ENCODE results near the gene RASSF5.

The RASSF5 gene

GRCh38 chr1:206544562-206545257 lies 37.4 kb downstream of the RASSF5 start:
- Mint-ChIP-seq H3K36me3 (ENCODE audit: low read depth) (no peaks in the 10 kb centered on the region), H3K9me3 (no peaks in the 10 kb centered on the region), H3K27ac (peak overlapping the region; percentile 55), H3K4me1 (ENCODE audit: low read depth) (peaks cover 5% of the 10 kb centered on the region), H3K27me3 (peaks cover 5% of the 10 kb centered on the region), H3K4me3 (no peak overlapping the region)
- intact Hi-C loops (cut with micrococcal nuclease) = loop anchor here (1.0 to 2.0 kb wide), 2 partner anchors 39 to 54 kb away; no protein-coding TSS in a partner anchor

DNA sequence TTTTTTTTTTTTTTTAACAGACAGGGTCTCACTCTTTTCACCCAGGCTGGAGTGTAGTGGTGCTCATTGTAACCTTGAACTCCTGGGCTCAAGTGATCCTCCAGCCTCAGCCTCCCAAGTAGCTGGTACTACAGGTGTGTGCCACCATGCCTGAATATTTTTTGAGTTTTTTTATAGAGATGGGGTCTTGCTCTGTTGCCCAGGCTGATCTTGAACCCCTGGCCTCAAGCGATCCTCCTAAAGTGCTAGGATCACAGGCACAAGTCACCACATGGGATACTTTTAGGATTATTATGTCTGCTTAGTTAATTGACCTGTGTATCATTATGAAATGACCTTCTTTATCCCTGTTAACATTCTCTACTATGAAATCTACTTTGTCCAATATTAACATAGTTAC lies 38.0 kb downstream of the RASSF5 start:
- intact Hi-C loops (cut with micrococcal nuclease) = loop anchor here (1.0 to 2.0 kb wide), 2 partner anchors 38 to 55 kb away; no protein-coding TSS in a partner anchor
- H3K27me3 Mint-ChIP-seq = peaks cover 5% of the 10 kb centered on the region
- H3K9me3 Mint-ChIP-seq = no peaks in the 10 kb centered on the region
- H3K4me3 Mint-ChIP-seq = no peak overlapping the region
- H3K27ac Mint-ChIP-seq = no peak overlapping the region
- peaks cover 5% of the 10 kb centered on the region for H3K4me1 Mint-ChIP-seq (ENCODE audit: low read depth)
- H3K36me3 Mint-ChIP-seq (ENCODE audit: low read depth) = no peaks in the 10 kb centered on the region

DNA sequence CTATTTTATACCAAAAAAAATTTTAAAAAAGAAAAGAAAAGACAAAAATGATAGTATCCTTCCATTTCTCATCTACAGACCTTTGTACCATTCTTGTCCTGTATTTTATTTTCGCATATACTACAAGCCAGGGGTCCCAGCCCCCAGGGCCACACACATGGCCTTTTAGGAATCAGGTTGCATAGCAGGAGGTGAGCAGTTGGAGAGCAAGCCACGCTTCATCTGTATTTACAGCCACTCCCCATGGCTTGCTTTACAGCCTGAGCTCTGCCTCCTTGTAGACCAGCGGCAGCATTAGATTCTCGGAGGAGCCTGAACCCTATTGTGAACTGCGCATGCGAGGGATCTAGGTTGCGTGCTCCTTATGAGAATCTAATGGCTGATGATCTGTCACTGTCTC lies 39.8 kb downstream of the RASSF5 start:
- H3K27me3 Mint-ChIP-seq = no peaks in the 10 kb centered on the region
- no peaks in the 10 kb centered on the region for H3K36me3 Mint-ChIP-seq (ENCODE audit: low read depth)
- no peak overlapping the region for H3K27ac Mint-ChIP-seq
- H3K9me3 Mint-ChIP-seq = no peaks in the 10 kb centered on the region
- H3K4me1 Mint-ChIP-seq (ENCODE audit: low read depth) = peaks cover 7% of the 10 kb centered on the region
- no peak overlapping the region for H3K4me3 Mint-ChIP-seq
- intact Hi-C loops (cut with micrococcal nuclease) = no loop called here

DNA sequence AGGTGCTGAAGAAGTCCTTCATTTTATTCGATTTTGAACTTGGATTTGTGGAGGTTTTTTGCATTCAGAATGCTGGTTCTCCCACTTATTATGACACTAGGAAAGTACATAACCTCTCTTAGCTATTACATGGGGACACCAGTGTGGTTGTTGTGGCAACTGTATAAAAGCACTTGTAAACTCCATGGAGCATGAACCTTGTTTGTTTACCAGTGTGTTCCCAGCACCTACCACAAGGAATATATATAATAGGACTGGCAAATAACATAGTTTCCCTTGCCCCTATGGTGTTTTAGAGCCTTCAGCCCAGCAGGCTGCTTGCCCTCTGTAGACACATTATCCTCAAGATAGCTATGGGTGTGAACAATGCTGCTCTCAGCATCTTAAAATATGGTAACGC lies 43.1 kb downstream of the RASSF5 start:
- H3K9me3 Mint-ChIP-seq = no peaks in the 10 kb centered on the region
- no peak overlapping the region for H3K27ac Mint-ChIP-seq
- no peaks in the 10 kb centered on the region for H3K36me3 Mint-ChIP-seq (ENCODE audit: low read depth)
- H3K4me3 Mint-ChIP-seq = no peak overlapping the region
- intact Hi-C loops (cut with micrococcal nuclease) = no loop called here
- H3K4me1 Mint-ChIP-seq (ENCODE audit: low read depth) = peaks cover 29% of the 10 kb centered on the region
- no peaks in the 10 kb centered on the region for H3K27me3 Mint-ChIP-seq

DNA sequence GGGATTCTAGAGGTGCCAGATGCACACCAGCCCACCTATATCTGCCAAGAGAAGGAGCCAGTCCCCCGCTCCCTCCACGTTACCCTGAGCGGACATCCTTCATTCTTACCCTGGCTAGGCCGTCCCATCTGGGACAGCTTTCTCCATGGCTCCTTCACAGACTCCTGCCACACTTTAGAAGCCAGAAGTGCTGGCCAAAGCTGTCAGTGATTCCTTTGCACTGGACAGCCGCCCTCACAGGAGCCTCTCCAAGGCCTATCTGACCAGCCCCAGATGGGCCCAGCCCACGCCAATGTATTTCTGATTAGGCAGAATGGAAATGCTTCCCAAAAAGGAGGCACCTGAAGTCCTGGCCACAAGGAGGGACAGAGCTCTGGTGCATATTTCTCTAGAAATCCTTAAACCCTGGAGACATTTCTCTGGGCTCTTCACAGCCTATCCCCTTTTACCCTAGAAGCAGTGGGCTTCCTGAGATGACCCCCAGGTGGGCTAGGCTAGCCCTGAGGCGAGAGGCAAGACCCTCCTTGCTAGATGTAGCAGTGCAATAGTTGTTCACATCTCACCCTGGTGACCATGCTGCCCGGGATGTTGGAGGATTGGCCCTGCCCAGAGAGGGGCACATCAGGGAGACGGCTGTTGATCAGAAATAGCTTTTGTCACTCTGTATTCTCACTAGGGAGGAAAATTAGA lies 44.1 kb downstream of the RASSF5 start:
- Mint-ChIP-seq H3K4me3 (no peak overlapping the region), H3K27me3 (no peaks in the 10 kb centered on the region), H3K27ac (no peak overlapping the region), H3K4me1 (ENCODE audit: low read depth) (peaks cover 39% of the 10 kb centered on the region), H3K36me3 (ENCODE audit: low read depth) (no peaks in the 10 kb centered on the region), H3K9me3 (no peaks in the 10 kb centered on the region)
- intact Hi-C loops (cut with micrococcal nuclease) = no loop called here

DNA sequence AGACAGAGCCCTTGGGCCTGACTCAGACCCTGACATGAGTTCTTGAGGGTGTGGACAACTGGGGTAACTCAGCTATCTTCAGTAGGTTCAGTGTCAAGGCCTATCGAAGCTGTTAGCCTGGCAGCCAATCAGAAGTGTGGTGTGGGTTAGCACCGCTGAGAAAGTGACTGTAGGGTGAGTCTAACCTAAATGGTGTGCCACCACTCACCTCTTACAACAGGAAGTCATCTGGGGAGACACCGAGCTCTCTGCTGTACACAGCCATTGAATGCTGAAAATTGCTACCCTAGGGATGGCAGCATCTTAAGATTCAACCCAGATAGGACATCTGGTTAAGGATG lies 44.6 kb downstream of the RASSF5 start:
- no peaks in the 10 kb centered on the region for H3K27me3 Mint-ChIP-seq
- peaks cover 41% of the 10 kb centered on the region for H3K4me1 Mint-ChIP-seq (ENCODE audit: low read depth)
- no peaks in the 10 kb centered on the region for H3K36me3 Mint-ChIP-seq (ENCODE audit: low read depth)
- H3K9me3 Mint-ChIP-seq = no peaks in the 10 kb centered on the region
- peak overlapping the region; percentile 7 for H3K27ac Mint-ChIP-seq
- intact Hi-C loops (cut with micrococcal nuclease) = no loop called here
- no peak overlapping the region for H3K4me3 Mint-ChIP-seq

DNA sequence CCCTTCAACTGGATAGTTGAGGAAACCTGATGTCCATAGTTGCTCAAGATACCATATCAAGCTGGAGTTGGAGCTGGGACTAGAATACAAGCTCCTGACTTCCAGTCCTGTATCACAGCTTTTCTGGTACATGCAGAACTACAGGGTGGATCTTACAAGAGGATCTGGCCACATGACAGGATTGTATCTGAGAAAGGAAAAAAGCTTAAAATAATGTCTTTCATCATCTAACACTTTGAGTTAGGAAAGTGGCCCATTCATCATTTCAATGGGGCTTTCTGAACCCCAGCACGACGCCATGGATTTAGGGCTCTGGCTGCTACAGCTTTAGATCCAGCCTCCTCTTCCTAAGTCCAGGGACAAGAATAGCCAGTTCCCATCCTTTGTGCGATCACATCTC lies 46.9 kb downstream of the RASSF5 start:
- H3K36me3 Mint-ChIP-seq (ENCODE audit: low read depth) = peaks cover 15% of the 10 kb centered on the region
- H3K9me3 Mint-ChIP-seq = no peaks in the 10 kb centered on the region
- no peak overlapping the region for H3K27ac Mint-ChIP-seq
- no peak overlapping the region for H3K4me3 Mint-ChIP-seq
- H3K27me3 Mint-ChIP-seq = no peaks in the 10 kb centered on the region
- peaks cover 43% of the 10 kb centered on the region for H3K4me1 Mint-ChIP-seq (ENCODE audit: low read depth)
- intact Hi-C loops (cut with micrococcal nuclease) = no loop called here

DNA sequence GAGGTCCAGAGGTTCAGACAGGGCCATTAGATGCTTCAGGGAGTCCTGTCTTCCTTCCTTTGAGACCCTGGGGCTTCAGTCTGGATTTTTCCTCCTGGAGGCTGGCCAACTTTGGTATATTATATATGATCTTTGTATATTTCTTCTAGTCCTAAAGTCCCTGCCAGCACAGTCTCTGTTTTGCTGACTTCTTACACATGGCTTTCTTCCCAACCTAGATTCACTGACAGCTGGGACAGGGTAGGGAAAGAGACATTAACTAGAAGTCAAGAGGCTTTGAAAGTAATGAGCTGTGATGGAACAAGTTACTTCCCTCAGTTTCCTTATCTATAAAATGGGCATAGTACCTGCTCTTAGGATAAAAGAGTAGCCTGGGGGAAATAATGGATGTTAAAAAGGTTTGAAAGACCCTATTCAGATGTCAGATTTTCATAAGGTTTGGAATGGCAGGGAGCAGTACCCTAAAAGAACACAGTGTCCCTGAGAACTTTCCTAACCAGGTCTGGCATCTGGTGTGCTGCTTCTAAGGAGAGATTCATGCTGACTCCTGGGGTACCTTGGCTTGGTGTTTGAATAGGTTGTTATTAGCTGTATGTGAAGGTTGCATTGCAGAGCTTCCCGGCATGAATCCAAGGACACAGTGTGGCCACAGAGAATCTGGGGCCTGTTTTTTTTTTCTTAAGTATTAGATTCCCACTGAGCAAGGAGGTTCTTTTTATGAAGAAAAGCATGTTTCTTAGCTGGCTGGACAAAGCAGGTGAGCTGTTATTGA lies 47.6 kb downstream of the RASSF5 start:
- peaks cover 19% of the 10 kb centered on the region for H3K36me3 Mint-ChIP-seq (ENCODE audit: low read depth)
- no peaks in the 10 kb centered on the region for H3K9me3 Mint-ChIP-seq
- intact Hi-C loops (cut with micrococcal nuclease) = no loop called here
- peak overlapping the region; percentile 64 for H3K27ac Mint-ChIP-seq
- H3K27me3 Mint-ChIP-seq = no peaks in the 10 kb centered on the region
- H3K4me1 Mint-ChIP-seq (ENCODE audit: low read depth) = peaks cover 49% of the 10 kb centered on the region
- H3K4me3 Mint-ChIP-seq = no peak overlapping the region

DNA sequence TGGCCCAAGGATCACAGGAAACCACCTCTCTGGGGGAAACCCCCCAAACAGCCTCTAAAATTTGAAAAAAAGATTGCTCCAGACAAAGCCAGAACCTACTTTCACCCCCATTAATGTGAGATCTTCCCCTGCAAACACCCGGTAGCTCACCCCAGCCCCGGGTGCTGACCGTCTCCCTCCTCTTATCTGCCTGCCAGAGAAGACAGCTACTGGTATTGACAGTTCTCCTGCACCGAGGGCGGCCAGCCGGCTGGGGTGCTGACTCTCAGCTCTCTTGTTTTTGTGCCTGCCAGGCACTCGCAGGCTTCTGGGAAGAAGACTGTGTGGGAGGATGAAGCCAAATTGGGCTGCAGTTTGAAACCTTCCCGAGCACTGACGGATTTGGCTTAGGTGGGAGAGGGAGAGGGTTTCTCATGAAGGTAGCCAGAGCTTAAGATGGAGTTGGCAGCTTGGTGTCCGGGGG lies 48.2 kb downstream of the RASSF5 start:
- H3K4me1 Mint-ChIP-seq (ENCODE audit: low read depth) = peaks cover 56% of the 10 kb centered on the region
- H3K27me3 Mint-ChIP-seq = no peaks in the 10 kb centered on the region
- peaks cover 25% of the 10 kb centered on the region for H3K36me3 Mint-ChIP-seq (ENCODE audit: low read depth)
- intact Hi-C loops (cut with micrococcal nuclease) = no loop called here
- H3K27ac Mint-ChIP-seq = peak overlapping the region; percentile 64
- no peaks in the 10 kb centered on the region for H3K9me3 Mint-ChIP-seq
- H3K4me3 Mint-ChIP-seq = peak overlapping the region; percentile 43

DNA sequence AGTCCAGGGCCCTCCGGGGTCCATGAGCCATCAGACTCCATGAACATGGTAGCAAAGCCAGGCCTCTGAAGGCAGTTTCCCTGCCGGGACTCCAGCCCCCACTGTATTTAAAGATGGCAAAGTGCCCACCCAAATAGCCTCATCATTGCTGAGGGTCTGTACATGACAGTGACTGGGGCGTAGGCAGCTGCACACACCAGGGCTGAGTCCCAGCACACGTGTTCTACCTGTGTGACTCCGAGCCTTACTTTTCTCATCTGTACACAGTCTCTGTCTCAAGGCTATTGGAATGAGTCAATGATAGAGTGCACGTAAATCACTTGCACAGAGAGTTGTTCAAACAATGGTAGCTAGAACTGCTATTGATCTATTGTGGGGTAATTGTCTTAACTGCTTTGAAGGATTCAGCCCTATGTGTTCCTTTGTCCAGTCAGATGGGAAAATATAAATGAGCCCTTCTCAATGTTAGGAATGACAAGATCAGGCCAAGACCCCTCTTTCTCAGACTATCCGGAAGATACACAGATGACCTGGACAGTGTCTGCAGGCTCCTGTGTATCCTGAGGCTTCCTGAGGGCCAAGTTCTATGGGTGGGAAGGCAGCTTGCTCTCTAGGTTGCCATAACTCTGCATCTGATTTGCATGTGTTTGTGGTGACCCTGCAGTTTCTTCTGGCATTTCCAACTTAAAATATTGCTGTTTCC lies 48.9 kb downstream of the RASSF5 start:
- Mint-ChIP-seq H3K27me3 (no peaks in the 10 kb centered on the region), H3K9me3 (no peaks in the 10 kb centered on the region), H3K4me1 (ENCODE audit: low read depth) (peaks cover 63% of the 10 kb centered on the region), H3K4me3 (peak overlapping the region; percentile 93), H3K27ac (peak overlapping the region; percentile 93), H3K36me3 (ENCODE audit: low read depth) (peaks cover 32% of the 10 kb centered on the region)
- intact Hi-C loops (cut with micrococcal nuclease) = no loop called here

GRCh38 chr1:206556750-206557635 lies 49.7 kb downstream of the RASSF5 start:
- Mint-ChIP-seq H3K9me3 (no peaks in the 10 kb centered on the region), H3K27me3 (no peaks in the 10 kb centered on the region), H3K27ac (peak overlapping the region; percentile 93), H3K36me3 (ENCODE audit: low read depth) (peaks cover 40% of the 10 kb centered on the region), H3K4me1 (ENCODE audit: low read depth) (peaks cover 68% of the 10 kb centered on the region), H3K4me3 (peak overlapping the region; percentile 93)
- intact Hi-C loops (cut with micrococcal nuclease) = no loop called here

- H3K4me3 Mint-ChIP-seq = peak overlapping the region; percentile 93
- no peaks in the 10 kb centered on the region for H3K27me3 Mint-ChIP-seq
- peaks cover 71% of the 10 kb centered on the region for H3K4me1 Mint-ChIP-seq (ENCODE audit: low read depth)
- H3K36me3 Mint-ChIP-seq (ENCODE audit: low read depth) = peaks cover 49% of the 10 kb centered on the region
- no peaks in the 10 kb centered on the region for H3K9me3 Mint-ChIP-seq
- intact Hi-C loops (cut with micrococcal nuclease) = loop anchor here (2.0 kb wide), 1 partner anchor 17 kb away; no protein-coding TSS in a partner anchor
- H3K27ac Mint-ChIP-seq = peak overlapping the region; percentile 93
These were observed 50.5 kb downstream of the RASSF5 start for GRCh38 chr1:206557636-206558473.
